ENCODE data around the gene GAPDHS.

DNA sequence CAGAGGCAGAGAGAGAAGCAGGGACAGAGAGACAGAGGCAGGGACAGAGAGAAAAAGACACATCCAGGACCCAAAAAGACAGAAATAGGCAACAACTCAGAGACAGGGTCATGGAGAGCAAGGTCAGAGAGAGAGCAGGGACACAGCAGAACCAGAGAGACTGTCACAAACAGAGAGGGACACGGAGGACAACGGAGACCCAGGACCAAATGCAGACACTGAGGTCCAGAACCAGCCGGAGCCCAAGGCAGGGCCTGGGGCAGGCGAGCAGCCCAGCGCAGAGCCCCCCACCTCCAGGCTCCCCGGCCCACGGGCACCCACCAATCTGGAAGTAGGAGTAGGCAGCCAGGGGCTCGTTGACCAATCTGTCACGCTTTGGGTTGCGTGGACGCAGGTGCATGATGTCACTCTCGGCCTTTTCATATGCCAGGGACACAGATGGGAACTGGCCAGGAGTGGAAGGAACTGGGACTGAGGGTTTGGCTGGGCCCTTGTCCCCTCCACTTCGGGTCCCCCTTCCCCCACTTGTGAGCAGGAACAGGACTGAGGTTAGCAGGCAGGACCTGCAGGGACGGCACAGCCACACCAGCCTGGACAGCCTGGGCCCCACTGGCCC is 20.2 kb downstream of the GAPDHS start:
- TF ChIP-seq POLR2AphosphoS5 (IDR thresholded peaks at IDR 0.05; ENCODE audit: low read depth, low read length) (no peak), TAF1 (IDR thresholded peaks at IDR 0.05; ENCODE audit: borderline replicate concordance, low read depth, low read length) (no peak), POLR2A (IDR thresholded peaks at IDR 0.05; ENCODE audit: low read depth, low read length) (no peak)

All from GM12892 (cell line).